ENCODE data around the gene RNF13. TPM values are rescaled to one million over a fixed set of nuclear protein-coding genes. Genes with fewer than 3 reads are reported as not detected.

Gene RNF13
- total and polyA plus RNA-seq, 2 of the 4 experiments (the other 2 are of a cell fraction), result 12.8 to 29.8 TPM

DNA sequence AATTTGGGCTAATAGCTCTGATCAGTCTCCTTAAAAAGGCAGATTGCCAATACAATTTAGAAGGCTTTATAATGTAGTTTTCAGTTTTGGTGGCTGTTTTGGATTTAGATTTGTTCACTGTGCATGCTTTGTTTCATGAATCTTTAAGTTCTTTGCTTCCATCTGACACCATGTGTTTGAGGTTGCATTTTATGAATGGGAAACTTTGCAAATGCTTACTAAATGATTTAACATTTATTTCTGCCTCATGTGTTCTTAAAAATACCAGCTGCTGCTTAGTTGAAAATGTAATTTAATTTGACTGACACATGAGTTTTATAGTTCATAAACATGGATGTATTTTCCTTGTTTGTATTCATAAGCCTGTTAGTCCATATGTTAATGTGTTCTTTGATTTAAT is 78.6 kb downstream of the RNF13 start:
- intact Hi-C loops (cut with micrococcal nuclease), result no loop called here
- Histone ChIP-seq H2BK120ac (ENCODE audit: low read depth, low read length) (no peak overlapping the region), H3K4me1 (ENCODE audit: control insufficient read depth, insufficient read depth, low read length) (no peaks in the 10 kb centered on the region), H3K27me3 (ENCODE audit: control insufficient read depth, insufficient read depth, low read length) (no peaks in the 10 kb centered on the region), H3K36me3 (ENCODE audit: control insufficient read depth, insufficient read depth, low read length) (no peaks in the 10 kb centered on the region), H3K4ac (ENCODE audit: low read depth, low read length) (no peak overlapping the region), H3K23ac (ENCODE audit: low read depth, low read length) (no peak overlapping the region), H2AK9ac (replicated peaks; ENCODE audit: low read depth, low read length, poor library complexity) (no peak overlapping the region), H3K27ac (ENCODE audit: insufficient read depth, low read length) (no peak overlapping the region), H3K9me3 (ENCODE audit: control insufficient read depth, insufficient read depth, low read length) (no peaks in the 10 kb centered on the region), H2BK20ac (ENCODE audit: low read depth, low read length) (no peak overlapping the region), H2BK15ac (ENCODE audit: low read depth, low read length) (no peak overlapping the region), H3K14ac (replicated peaks; ENCODE audit: low read depth, low read length) (no peak overlapping the region), H2AFZ (replicated peaks; ENCODE audit: low read length, poor library complexity) (no peak overlapping the region), H3K4me2 (ENCODE audit: low read depth, low read length) (no peak overlapping the region), H3K9me1 (ENCODE audit: insufficient read depth, low read length) (no peaks in the 10 kb centered on the region), H3K4me3 (ENCODE audit: insufficient read depth, low read depth, low read length) (no peak overlapping the region), H3K79me1 (ENCODE audit: low read depth in 1 of 2, low read length in 2 of 2) (no peaks in the 10 kb centered on the region), H2BK5ac (ENCODE audit: low read depth, low read length, poor library complexity, severe bottlenecking) (no peak overlapping the region), H3K18ac (ENCODE audit: low read depth, low read length) (no peak overlapping the region), H4K20me1 (ENCODE audit: insufficient read depth, low read length) (no peaks in the 10 kb centered on the region), H3K56ac (ENCODE audit: extremely low read depth, insufficient read depth, low read length) (no peak overlapping the region), H2AK5ac (ENCODE audit: low read depth, low read length) (no peak overlapping the region), H3K9ac (ENCODE audit: low read depth, low read length) (no peak overlapping the region), H4K5ac (ENCODE audit: low read depth, low read length) (no peak overlapping the region), H4K91ac (ENCODE audit: insufficient read depth, low read depth, low read length) (no peak overlapping the region), H4K8ac (ENCODE audit: low read depth in 2 of 2, low read length in 2 of 2) (no peak overlapping the region)
- BruUV-seq (replicated peaks), result no TSS peak
- no peak for DNase-seq
- ChIA-PET POLR2A (ENCODE audit: unreplicated experiment) (no interaction called here), CTCF (no interaction called here)
- TF ChIP-seq RAD21 (IDR thresholded peaks at IDR 0.05; ENCODE audit: low read length) (no peak), NFE2L2 (IDR thresholded peaks at IDR 0.05; ENCODE audit: low read depth, low read length) (no peak), ELK1 (IDR thresholded peaks at IDR 0.05; ENCODE audit: borderline replicate concordance, low read depth, low read length) (no peak), MAFK (IDR thresholded peaks at IDR 0.05; ENCODE audit: low read depth, low read length) (no peak), POLR2A (IDR thresholded peaks at IDR 0.05; ENCODE audit: low read depth, low read length) (no peak), CEBPB (IDR thresholded peaks at IDR 0.05; ENCODE audit: low read depth, low read length) (no peak), USF2 (IDR thresholded peaks at IDR 0.05; ENCODE audit: low read depth, low read length) (no peak), CHD1 (IDR thresholded peaks at IDR 0.05; ENCODE audit: low read depth, low read length) (no peak), FOS (IDR thresholded peaks at IDR 0.05; ENCODE audit: low read depth, low read length) (no peak), BHLHE40 (IDR thresholded peaks at IDR 0.05; ENCODE audit: low read depth, low read length) (no peak), RCOR1 (IDR thresholded peaks at IDR 0.05; ENCODE audit: insufficient replicate concordance, low read length) (no peak), MXI1 (IDR thresholded peaks at IDR 0.05; ENCODE audit: borderline replicate concordance, low read depth, low read length) (no peak)
- TF ChIP-seq, protein P1, sequence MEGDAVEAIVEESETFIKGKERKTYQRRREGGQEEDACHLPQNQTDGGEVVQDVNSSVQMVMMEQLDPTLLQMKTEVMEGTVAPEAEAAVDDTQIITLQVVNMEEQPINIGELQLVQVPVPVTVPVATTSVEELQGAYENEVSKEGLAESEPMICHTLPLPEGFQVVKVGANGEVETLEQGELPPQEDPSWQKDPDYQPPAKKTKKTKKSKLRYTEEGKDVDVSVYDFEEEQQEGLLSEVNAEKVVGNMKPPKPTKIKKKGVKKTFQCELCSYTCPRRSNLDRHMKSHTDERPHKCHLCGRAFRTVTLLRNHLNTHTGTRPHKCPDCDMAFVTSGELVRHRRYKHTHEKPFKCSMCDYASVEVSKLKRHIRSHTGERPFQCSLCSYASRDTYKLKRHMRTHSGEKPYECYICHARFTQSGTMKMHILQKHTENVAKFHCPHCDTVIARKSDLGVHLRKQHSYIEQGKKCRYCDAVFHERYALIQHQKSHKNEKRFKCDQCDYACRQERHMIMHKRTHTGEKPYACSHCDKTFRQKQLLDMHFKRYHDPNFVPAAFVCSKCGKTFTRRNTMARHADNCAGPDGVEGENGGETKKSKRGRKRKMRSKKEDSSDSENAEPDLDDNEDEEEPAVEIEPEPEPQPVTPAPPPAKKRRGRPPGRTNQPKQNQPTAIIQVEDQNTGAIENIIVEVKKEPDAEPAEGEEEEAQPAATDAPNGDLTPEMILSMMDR (conservative IDR thresholded peaks at IDR 0.05; ENCODE audit: low read depth, low read length), result no peak
- ATAC-seq (ENCODE audit: low read depth), result no peak
- dilution Hi-C loops (cut with HindIII; ENCODE audit: low sequenced_read_pairs, unreplicated experiment), result no loop called here
- in situ Hi-C loops (cut with MboI; ENCODE audit: low sequenced_read_pairs), result no loop called here

Data from IMR-90 (cell line).